GM12878 (cell line): ENCODE results near the gene EXOC7. TPM values are rescaled to one million over a fixed set of nuclear protein-coding genes. Genes with fewer than 3 reads are reported as not detected.

Experiments used
- ATAC-seq: fragments of 200-7000 bp; cut with Tn5 transposase; 3 replicates; pipeline ENCODE4 v1.9.1; 2020; ENCODE audit warnings: mild to moderate bottlenecking, moderate library complexity
- BruUV-seq: library from RNA; stranded (reverse); fragments of 400-500 nt; replicated peaks from 2 replicates; lab custom pipeline; 2021; lab: Mats Ljungman, UMichigan
- CTCF ChIA-PET: fragments of 300-600 bp; sonication (Branson Sonifier 250); formaldehyde crosslinking; extraction: SDS; loops from one replicate; lab custom pipeline; 2021; ENCODE audit warnings: inconsistent platforms; lab: Yijun Ruan, JAX
- POLR2A ChIA-PET: fragments of 350-600 bp; formaldehyde crosslinking; extraction: SDS; loops from one replicate; lab custom pipeline; 2021; ENCODE audit warnings: inconsistent platforms; lab: Charles Lee
- RAD21 ChIA-PET: fragments of 300-600 bp; sonication (Branson Sonifier 250); formaldehyde crosslinking; loops from one replicate; lab custom pipeline; 2023; ENCODE audit warnings: antibody characterized with exemption; ENCODE audit not compliant: unreplicated experiment; lab: Charles Lee
- SMC1A ChIA-PET: fragments of 300-600 bp; sonication (Branson Sonifier 250); formaldehyde crosslinking; loops from one replicate; lab custom pipeline; 2023; ENCODE audit not compliant: unreplicated experiment, uncharacterized antibody; lab: Charles Lee
- DNase-seq: peaks from one replicate; pipeline ENCODE4 v3.0.0-alpha.2; 2011; ENCODE audit warnings: low read depth, low spot score
- FAIRE-seq: peaks from 3 replicates; lab custom pipeline; 2011; peaks lifted over from hg19 to GRCh38; lab: Jason Lieb, UNC
- H2AFZ ChIP-seq: 2 replicates; pipeline ENCODE4 v1.6.0; 2011; ENCODE audit warnings: low read depth, low read length, control low read depth; ENCODE audit not compliant: control insufficient read depth
- H3K27ac ChIP-seq: 2 replicates; pipeline ENCODE4 v1.5.1; 2011; ENCODE audit warnings: control low read depth; ENCODE audit not compliant: control insufficient read depth, insufficient read depth
- H3K27me3 ChIP-seq, 2 experiments: replicated peaks in 1 of 2; 2 replicates each; pipeline versions ENCODE4 v1.6.0 to v1.6.1; 2011; ENCODE audit warnings: low read length in 1 of 2; ENCODE audit not compliant: control insufficient read depth in 2 of 2, insufficient read depth in 2 of 2
- H3K36me3 ChIP-seq, 2 experiments: 2 replicates each; pipeline ENCODE4 v1.5.1; 2011; ENCODE audit warnings: low read length in 1 of 2; ENCODE audit not compliant: control insufficient read depth in 2 of 2, insufficient read depth in 2 of 2
- H3K4me1 ChIP-seq: 2 replicates; pipeline ENCODE4 v1.6.1; 2011; ENCODE audit warnings: mild to moderate bottlenecking, low read length, moderate library complexity, mixed read lengths; ENCODE audit not compliant: control insufficient read depth, insufficient read depth
- H3K4me2 ChIP-seq: 2 replicates; pipeline ENCODE4 v1.6.0; 2011; ENCODE audit warnings: control low read depth; ENCODE audit not compliant: control insufficient read depth, insufficient read depth
- H3K4me3 ChIP-seq: fragments of 200-600 bp; sonication (generic); 2 replicates; pipeline ENCODE4 v1.5.1; 2016
- H3K79me2 ChIP-seq: 2 replicates; pipeline ENCODE4 v1.6.0; 2011; ENCODE audit warnings: low read length; ENCODE audit not compliant: control insufficient read depth, insufficient read depth
- H3K9ac ChIP-seq: 2 replicates; pipeline ENCODE4 v1.8.0; 2011; ENCODE audit warnings: low read length, control low read depth, mixed read lengths; ENCODE audit not compliant: control insufficient read depth, insufficient read depth
- H3K9me3 ChIP-seq: replicated peaks from 3 replicates; pipeline ENCODE4 v1.5.1; 2011; ENCODE audit warnings: mild to moderate bottlenecking, low read length; ENCODE audit not compliant: control insufficient read depth, insufficient read depth
- H4K20me1 ChIP-seq: 2 replicates; pipeline ENCODE4 v1.6.0; 2011; ENCODE audit not compliant: control insufficient read depth, insufficient read depth
- ATF2 ChIP-seq: IDR thresholded peaks from 2 replicates; pipeline ENCODE4 v1.6.1; 2012; ENCODE audit warnings: low read length, inconsistent platforms
- CREM ChIP-seq: IDR thresholded peaks from 2 replicates; pipeline ENCODE4 v1.6.1; 2014; ENCODE audit warnings: antibody characterized with exemption, low read depth
- ESRRA ChIP-seq: IDR thresholded peaks from 2 replicates; pipeline ENCODE4 v1.6.1; 2012; ENCODE audit warnings: mild to moderate bottlenecking, low read length, improper control_type of control experiment
- HDAC6 ChIP-seq: fragments of 200-600 bp; sonication (generic); IDR thresholded peaks from one replicate; pipeline ENCODE4 v1.8.0; 2017; ENCODE audit warnings: antibody characterized with exemption; ENCODE audit not compliant: unreplicated experiment
- IRF3 ChIP-seq: fragments of 450-650 bp; IDR thresholded peaks from 2 replicates; pipeline ENCODE4 v1.6.1; 2014; ENCODE audit warnings: mild to moderate bottlenecking
- MAX ChIP-seq: IDR thresholded peaks from 2 replicates; pipeline ENCODE4 v1.6.1; 2012; ENCODE audit warnings: low read depth, low read length, improper control_type of control experiment
- MEF2A ChIP-seq: IDR thresholded peaks from 2 replicates; pipeline ENCODE4 v1.6.1; 2011; ENCODE audit warnings: low read depth, mild to moderate bottlenecking, low read length, moderate library complexity; ENCODE audit not compliant: insufficient read depth
- RUNX3 ChIP-seq: IDR thresholded peaks from 2 replicates; pipeline ENCODE4 v1.6.1; 2012; ENCODE audit warnings: low read length, inconsistent platforms
- SREBF1 ChIP-seq: IDR thresholded peaks from 2 replicates; pipeline ENCODE4 v1.6.1; 2012; ENCODE audit warnings: mild to moderate bottlenecking, low read length
- SUPT20H ChIP-seq: IDR thresholded peaks from 2 replicates; pipeline ENCODE4 v1.6.1; 2011; ENCODE audit warnings: low read depth, mild to moderate bottlenecking, low read length, moderate library complexity, borderline replicate concordance; ENCODE audit not compliant: control insufficient read depth
- YBX1 ChIP-seq: fragments of 450-650 bp; IDR thresholded peaks from 2 replicates; pipeline ENCODE4 v1.6.1; 2016; ENCODE audit warnings: antibody characterized with exemption
- ZNF207 ChIP-seq: fragments of 450-650 bp; IDR thresholded peaks from 2 replicates; pipeline ENCODE4 v1.6.1; 2014; ENCODE audit warnings: antibody characterized with exemption, mild to moderate bottlenecking, borderline replicate concordance
- ZNF384 ChIP-seq: IDR thresholded peaks from 2 replicates; pipeline ENCODE4 v1.6.1; 2012; ENCODE audit warnings: low read depth, mild to moderate bottlenecking, low read length, improper control_type of control experiment, borderline replicate concordance
- WGBS: methylation state at CpG from one replicate; pipeline ENCODE4 v1.1.6; 2016; ENCODE audit warnings: low lambda C conversion rate; ENCODE audit not compliant: insufficient replicate concordance, insufficient coverage; ENCODE audit errors: missing lambda C conversion rate; 5-methylcytosine and 5-hydroxymethylcytosine counted together
- in situ Hi-C: fragments of 300-500 bp; cut with MboI; formaldehyde crosslinking; loops from 9 replicates; pipeline ENCODE4 v1.14.3; 2018; ENCODE audit warnings: mixed read lengths
- intact Hi-C: fragments of 100-400 bp; cut with micrococcal nuclease; formaldehyde crosslinking; loops from one replicate; pipeline ENCODE4 v1.14.2; 2022; ENCODE audit not compliant: unreplicated experiment
- polyA plus RNA-seq, 11 experiments: library from polyadenylated mRNA; depleted of rRNA in 4 of 11; unstranded in 6 of 11; stranded (reverse) in 5 of 11; fragments of >200 nt; fragmentation: Nextera tagmentation in 4 of 11; fragmentation: Illumina TruSeq in 1 of 11; extraction: Ambion mirVana in 4 of 11; extraction: Trizol in 1 of 11; gene quantifications; 1 replicate in 1 of 11; 2 replicates in 10 of 11; pipeline versions ENCODE4 v1.2.1 to v1.2.3, GENCODE V29; 2011 to 2016; ENCODE audit warnings: inconsistent platforms in 2 of 11, missing spikeins in 2 of 11, low read depth in 1 of 11
- total RNA-seq, 4 experiments: library from RNA; depleted of rRNA in 3 of 4; stranded (reverse); fragments of >200 nt in 3 of 4; fragmentation: Illumina TruSeq in 1 of 4; extraction: Trizol in 1 of 4; gene quantifications; 2 replicates each; pipeline versions ENCODE4 v1.2.1 to v1.2.3, GENCODE V29; 2013 to 2021
- TF ChIP-seq, protein P1 (sequence below): fragments of 450-650 bp; IDR thresholded peaks from 2 replicates; pipeline ENCODE4 v1.6.1; 2018; ENCODE audit warnings: mild to moderate bottlenecking, low read depth, moderate library complexity; ENCODE audit not compliant: partially characterized antibody

EXOC7 gene
- total and polyA plus RNA-seq, 10 of the 15 experiments (the other 5 are each of a cell fraction or from before 2014, with no cell fraction given): 18.8 to 71.3 (median 48.2) TPM

DNA sequence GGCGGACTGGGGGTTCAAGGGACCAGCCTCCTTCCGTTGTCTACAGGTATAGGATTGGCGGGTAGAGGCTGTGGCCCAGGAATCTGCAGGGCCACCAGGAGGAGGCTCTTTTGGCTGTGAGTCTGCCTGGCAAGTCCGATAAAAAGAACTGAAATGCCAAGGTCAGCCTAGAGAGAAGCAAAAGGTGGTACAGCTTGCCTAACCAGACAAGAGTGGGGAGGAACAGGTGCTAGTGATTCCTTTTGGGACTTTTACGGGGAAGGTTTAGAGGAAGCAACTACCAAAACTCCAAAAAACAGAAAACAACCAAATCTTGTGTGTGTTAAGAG is 70.8 kb downstream of the EXOC7 start:
- no peaks in the 10 kb centered on the region for H3K27me3 ChIP-seq
- BruUV-seq: no TSS peak
- H3K27ac ChIP-seq: no peak overlapping the region
- peaks cover 0 to 6% of the 10 kb centered on the region in 2 experiments; a peak in 2 of 4 replicates for H3K36me3 ChIP-seq
- TF ChIP-seq ESRRA (no peak), CREM (no peak), YBX1 (no peak), SUPT20H (no peak), ZNF384 (no peak), ZNF207 (no peak), HDAC6 (no peak), MEF2A (no peak), SREBF1 (no peak), ATF2 (no peak), IRF3 (no peak), RUNX3 (no peak), MAX (no peak)
- TF ChIP-seq, protein P1, sequence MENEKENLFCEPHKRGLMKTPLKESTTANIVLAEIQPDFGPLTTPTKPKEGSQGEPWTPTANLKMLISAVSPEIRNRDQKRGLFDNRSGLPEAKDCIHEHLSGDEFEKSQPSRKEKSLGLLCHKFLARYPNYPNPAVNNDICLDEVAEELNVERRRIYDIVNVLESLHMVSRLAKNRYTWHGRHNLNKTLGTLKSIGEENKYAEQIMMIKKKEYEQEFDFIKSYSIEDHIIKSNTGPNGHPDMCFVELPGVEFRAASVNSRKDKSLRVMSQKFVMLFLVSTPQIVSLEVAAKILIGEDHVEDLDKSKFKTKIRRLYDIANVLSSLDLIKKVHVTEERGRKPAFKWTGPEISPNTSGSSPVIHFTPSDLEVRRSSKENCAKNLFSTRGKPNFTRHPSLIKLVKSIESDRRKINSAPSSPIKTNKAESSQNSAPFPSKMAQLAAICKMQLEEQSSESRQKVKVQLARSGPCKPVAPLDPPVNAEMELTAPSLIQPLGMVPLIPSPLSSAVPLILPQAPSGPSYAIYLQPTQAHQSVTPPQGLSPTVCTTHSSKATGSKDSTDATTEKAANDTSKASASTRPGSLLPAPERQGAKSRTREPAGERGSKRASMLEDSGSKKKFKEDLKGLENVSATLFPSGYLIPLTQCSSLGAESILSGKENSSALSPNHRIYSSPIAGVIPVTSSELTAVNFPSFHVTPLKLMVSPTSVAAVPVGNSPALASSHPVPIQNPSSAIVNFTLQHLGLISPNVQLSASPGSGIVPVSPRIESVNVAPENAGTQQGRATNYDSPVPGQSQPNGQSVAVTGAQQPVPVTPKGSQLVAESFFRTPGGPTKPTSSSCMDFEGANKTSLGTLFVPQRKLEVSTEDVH: no peak
- no peaks in the 10 kb centered on the region for H3K9me3 ChIP-seq
- WGBS: 63% methylated on average over 5 of the region's 5 CpGs
- H3K4me3 ChIP-seq: no peak overlapping the region
- in situ Hi-C loops (no loop called here), intact Hi-C loops (no loop called here)
- no peak overlapping the region for H3K9ac ChIP-seq
- H3K79me2 ChIP-seq: no peaks in the 10 kb centered on the region
- no peaks in the 10 kb centered on the region for H4K20me1 ChIP-seq
- CTCF ChIA-PET: interaction anchor here (0.7 to 1.6 kb wide), 4 partner anchors 19 to 267 kb away, joined by 3 to 5 read pairs (median 4); no protein-coding TSS in a partner anchor
- FAIRE-seq (no peak), DNase-seq (no peak), ATAC-seq (no peak)
- RAD21 ChIA-PET: no interaction called here
- POLR2A ChIA-PET: no interaction called here
- no peak overlapping the region for H3K4me2 ChIP-seq
- SMC1A ChIA-PET: no interaction called here
- H3K4me1 ChIP-seq: no peaks in the 10 kb centered on the region
- no peak overlapping the region for H2AFZ ChIP-seq
